Tibial nerve (tissue), 4 donors: ENCODE data around the gene MRPS35.

ENCODE experiments used
- CTCF ChIP-seq, 5 experiments: fragments of 200-600 bp in 3 of 5; fragments of 450-650 bp in 2 of 5; sonication (generic) in 3 of 5; IDR thresholded peaks; one replicate each; pipeline ENCODE4 v1.5.1; 2016 to 2019; ENCODE audit warnings: antibody characterized with exemption in 5 of 5, mild to moderate bottlenecking in 3 of 5, moderate library complexity in 2 of 5
- EP300 ChIP-seq, 2 donors: sonication (generic); formaldehyde crosslinking; IDR thresholded peaks; one replicate each; pipeline ENCODE4 v1.6.1; 2017; ENCODE audit warnings: antibody characterized with exemption in 2 of 2, mild to moderate bottlenecking in 1 of 2

GRCh38 chr12:27778206-27778605 lies 67.6 kb downstream of the MRPS35 start:
- no peak for TF ChIP-seq CTCF (IDR thresholded peaks at IDR 0.05)
- no peak for TF ChIP-seq EP300 (IDR thresholded peaks at IDR 0.05)
